HPDE6-E6E7 (cell line): ENCODE measurements around the gene CFAP58.

ENCODE experiments used
- DNase-seq: peaks from one replicate; pipeline ENCODE4 v3.0.0; 2011; ENCODE audit warnings: missing footprints; ENCODE audit errors: extremely low spot score

The CFAP58 gene

GRCh38 chr10:104353325-104354048, at the start of gene CFAP58:
Gene CFAP58, plus strand, starts transcription at chr10:104353833. Its CDS starts 65 bp downstream, at chr10:104353898.
- peak; percentile 82 for DNase-seq

- DNase-seq: no peak
These were observed 49.3 kb upstream of the CFAP58 start for GRCh38 chr10:104304356-104304745.

- DNase-seq: no peak
These were observed 48.7 kb upstream of the CFAP58 start for GRCh38 chr10:104304927-104305326.

GRCh38 chr10:104306897-104307296, 46.7 kb upstream of the CFAP58 start:
- DNase-seq: no peak

GRCh38 chr10:104307576-104308438, 45.8 kb upstream of the CFAP58 start:
- DNase-seq: no peak

- no peak for DNase-seq
These were observed 45.2 kb upstream of the CFAP58 start for GRCh38 chr10:104308439-104308903.

- no peak for DNase-seq
These were observed 43.4 kb upstream of the CFAP58 start for GRCh38 chr10:104309980-104310978.

- DNase-seq: no peak
These were observed 42.4 kb upstream of the CFAP58 start for GRCh38 chr10:104311184-104311720.

- no peak for DNase-seq
These were observed 38.8 kb upstream of the CFAP58 start for GRCh38 chr10:104314591-104315485.

- DNase-seq: no peak
These were observed 38.1 kb upstream of the CFAP58 start for GRCh38 chr10:104315486-104315921.

GRCh38 chr10:104316321-104317099, 37.1 kb upstream of the CFAP58 start:
- no peak for DNase-seq

GRCh38 chr10:104317269-104317710, 36.3 kb upstream of the CFAP58 start:
- DNase-seq: no peak

- no peak for DNase-seq
These were observed 35.8 kb upstream of the CFAP58 start for GRCh38 chr10:104317726-104318299.

- DNase-seq: no peak
These were observed 35.3 kb upstream of the CFAP58 start for GRCh38 chr10:104318326-104318725.

- DNase-seq: no peak
These were observed 34.6 kb upstream of the CFAP58 start for GRCh38 chr10:104318810-104319741.

- no peak for DNase-seq
These were observed 32.4 kb upstream of the CFAP58 start for GRCh38 chr10:104321226-104321625.

- DNase-seq: no peak
These were observed 31.8 kb upstream of the CFAP58 start for GRCh38 chr10:104321725-104322415.
